ENCODE measurements around the gene TANC1.

Gene TANC1

DNA sequence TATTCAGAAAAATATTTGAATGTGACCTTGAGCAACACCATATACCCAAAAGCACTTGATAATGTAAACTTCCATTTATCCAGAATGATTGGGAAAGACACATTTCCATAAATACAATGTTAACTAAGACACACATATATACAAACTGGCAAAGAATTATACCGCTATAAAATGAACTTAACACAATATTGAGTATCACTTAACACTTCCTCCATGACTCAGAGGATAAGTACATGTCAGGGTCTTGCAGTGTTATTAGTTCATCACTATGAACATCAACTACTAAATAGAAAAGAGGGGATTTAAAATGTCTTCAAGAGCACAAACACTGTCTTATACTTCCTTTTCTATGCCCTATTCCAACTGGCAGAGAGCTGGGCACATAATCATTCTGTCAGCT lies 299.5 kb downstream of the TANC1 start:
- no peak for DNase-seq (ENCODE audit: low spot score)

- no peak for DNase-seq (ENCODE audit: low spot score)
Observed at GRCh38 chr2:159270744-159271379, 302.4 kb downstream of the TANC1 start.

- DNase-seq (ENCODE audit: low spot score) = no peak
Observed at GRCh38 chr2:159272156-159272555, 303.7 kb downstream of the TANC1 start.

GRCh38 chr2:159275111-159275510 lies 306.7 kb downstream of the TANC1 start:
- no peak for DNase-seq (ENCODE audit: low spot score)

DNA sequence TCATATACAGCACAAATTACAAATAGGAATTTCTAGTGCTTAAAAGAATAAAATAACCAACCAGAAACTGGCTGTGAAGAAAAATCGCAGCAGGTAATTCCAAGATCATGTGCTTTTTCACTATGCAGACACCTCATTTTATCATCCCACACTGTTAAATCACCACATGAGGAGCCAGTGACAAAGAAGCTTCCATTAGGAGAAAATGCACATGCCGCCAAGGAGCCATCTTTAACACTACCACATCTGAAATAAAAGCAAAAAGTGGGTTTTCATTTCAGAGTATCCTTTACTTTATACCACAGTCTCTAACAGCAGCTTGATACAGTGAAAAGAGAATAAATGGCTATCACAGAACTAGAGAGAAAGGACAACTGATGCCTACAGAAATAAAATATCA lies 311.3 kb downstream of the TANC1 start:
- no peak for DNase-seq (ENCODE audit: low spot score)

- DNase-seq (ENCODE audit: low spot score) = no peak
Observed at GRCh38 chr2:159281002-159281401, 312.6 kb downstream of the TANC1 start.
